ENCODE data around the gene NEDD8. TPM values are rescaled to one million over a fixed set of nuclear protein-coding genes. Genes with fewer than 3 reads are reported as not detected.

Gene NEDD8
- total and polyA plus RNA-seq, 2 donors (not counting 1 experiment from before 2014, with no cell fraction given), result 86.7 to 98.5 TPM

GRCh38 chr14:24213866-24214662 is 18.1 kb downstream of the NEDD8 start:
- WGBS (ENCODE audit: insufficient coverage), result 100% methylated on average over 5 of the region's 7 CpGs
- Histone ChIP-seq H3K27ac (ENCODE audit: low read length in 2 of 2) (peak overlapping the region; percentile 93 to 98), H4K20me1 (ENCODE audit: control insufficient read depth, insufficient read depth, low read length, poor library complexity, severe bottlenecking) (peaks cover 2% of the 10 kb centered on the region), H3K79me2 (ENCODE audit: control insufficient read depth, insufficient read depth, low read length) (peaks cover 67% of the 10 kb centered on the region), H3K27me3 (replicated peaks in 1 of 4; ENCODE audit: control extremely low read depth in 1 of 4, control insufficient read depth in 3 of 4, insufficient read depth in 4 of 4, low read length in 3 of 4) (no peaks in the 10 kb centered on the region), H2AFZ (ENCODE audit: insufficient read depth, low read depth, low read length, poor library complexity, severe bottlenecking) (peak overlapping the region; percentile 77), H3K4me3 (ENCODE audit: control extremely low read depth in 1 of 5, extremely low read depth in 1 of 5, insufficient read depth in 1 of 5, low read depth in 2 of 5, low read length in 4 of 5) (peak overlapping the region in 2 of 5 experiments; percentile 84 to 89), H3K4me1 (ENCODE audit: control insufficient read depth in 2 of 2, insufficient read depth in 2 of 2, low read length in 2 of 2) (peaks cover 32 to 33% of the 10 kb centered on the region in 2 donors), H3K36me3 (replicated peaks in 1 of 2; ENCODE audit: control extremely low read depth in 1 of 2, control insufficient read depth in 1 of 2, extremely low read depth in 1 of 2, insufficient read depth in 2 of 2, low read length in 1 of 2) (peaks cover 4 to 34% of the 10 kb centered on the region in 2 experiments), H3K9ac (ENCODE audit: low read length) (peak overlapping the region; percentile 96), H3K9me3 (ENCODE audit: control extremely low read depth in 1 of 3, control insufficient read depth in 2 of 3, insufficient read depth in 1 of 3, low read length in 2 of 3) (no peaks in the 10 kb centered on the region), H3K4me2 (replicated peaks; ENCODE audit: low read depth, low read length, poor library complexity, severe bottlenecking) (peak overlapping the region; percentile 73)
- ChIA-PET POLR2A (interaction anchor here (0.5 to 5.3 kb wide), 19 partner anchors 19 to 217 kb away, joined by 3 to 64 read pairs (median 4); partner anchors contain the start of genes CBLN3, DCAF11, EMC9 and GMPR2), CTCF (interaction anchor here (0.7 to 4.2 kb wide), 21 partner anchors 10 to 223 kb away, joined by 3 to 24 read pairs (median 4); partner anchors contain the start of genes CBLN3, CIDEB, DHRS1 and IPO4)
- intact Hi-C loops (cut with micrococcal nuclease), result loop anchor here (1.0 to 10.0 kb wide), 10 partner anchors 18 to 659 kb away; partner anchors contain the start of genes DCAF11, DHRS1, EMC9 and GMPR2
- no peak for TF ChIP-seq EZH2 (IDR thresholded peaks at IDR 0.05; ENCODE audit: borderline replicate concordance, insufficient read depth, low read depth, low read length, poor library complexity, severe bottlenecking)
- TF ChIP-seq, protein P1, sequence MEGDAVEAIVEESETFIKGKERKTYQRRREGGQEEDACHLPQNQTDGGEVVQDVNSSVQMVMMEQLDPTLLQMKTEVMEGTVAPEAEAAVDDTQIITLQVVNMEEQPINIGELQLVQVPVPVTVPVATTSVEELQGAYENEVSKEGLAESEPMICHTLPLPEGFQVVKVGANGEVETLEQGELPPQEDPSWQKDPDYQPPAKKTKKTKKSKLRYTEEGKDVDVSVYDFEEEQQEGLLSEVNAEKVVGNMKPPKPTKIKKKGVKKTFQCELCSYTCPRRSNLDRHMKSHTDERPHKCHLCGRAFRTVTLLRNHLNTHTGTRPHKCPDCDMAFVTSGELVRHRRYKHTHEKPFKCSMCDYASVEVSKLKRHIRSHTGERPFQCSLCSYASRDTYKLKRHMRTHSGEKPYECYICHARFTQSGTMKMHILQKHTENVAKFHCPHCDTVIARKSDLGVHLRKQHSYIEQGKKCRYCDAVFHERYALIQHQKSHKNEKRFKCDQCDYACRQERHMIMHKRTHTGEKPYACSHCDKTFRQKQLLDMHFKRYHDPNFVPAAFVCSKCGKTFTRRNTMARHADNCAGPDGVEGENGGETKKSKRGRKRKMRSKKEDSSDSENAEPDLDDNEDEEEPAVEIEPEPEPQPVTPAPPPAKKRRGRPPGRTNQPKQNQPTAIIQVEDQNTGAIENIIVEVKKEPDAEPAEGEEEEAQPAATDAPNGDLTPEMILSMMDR (IDR thresholded peaks at IDR 0.05), result no peak
- no peak for ATAC-seq (ENCODE audit: low read depth)
- Mint-ChIP-seq H3K9me3 (ENCODE audit: insufficient read depth) (no peaks in the 10 kb centered on the region), H3K27ac (peak overlapping the region; percentile 98), H3K27me3 (no peaks in the 10 kb centered on the region), H3K4me1 (peaks cover 43% of the 10 kb centered on the region), H3K4me3 (peak overlapping the region; percentile 93)
- DNase-seq, result no peak
